HT-29 (cell line): Measurements from ENCODE around the gene GPR52. TPM values are rescaled to one million over a fixed set of nuclear protein-coding genes. Genes with fewer than 3 reads are reported as not detected.
A peak's percentile ranks its signal among the peaks of the same experiment; 100 is the strongest.
"Not testable (repeated sequence)": the region's sequence is repeated elsewhere in the genome, so short reads cannot be mapped to it uniquely, and the experiment has no call there.

ENCODE experiments used
- DNase-seq: peaks from one replicate; pipeline ENCODE4 v3.0.0-alpha.2; 2015; ENCODE audit warnings: low spot score
- total RNA-seq: library from RNA; depleted of rRNA; stranded (reverse); fragments of >200 nt; shearing (Covaris generic); gene quantifications from 2 replicates; pipeline ENCODE4 v1.2.3, GENCODE V29; 2014; rRNA removed

The GPR52 gene, protein sequence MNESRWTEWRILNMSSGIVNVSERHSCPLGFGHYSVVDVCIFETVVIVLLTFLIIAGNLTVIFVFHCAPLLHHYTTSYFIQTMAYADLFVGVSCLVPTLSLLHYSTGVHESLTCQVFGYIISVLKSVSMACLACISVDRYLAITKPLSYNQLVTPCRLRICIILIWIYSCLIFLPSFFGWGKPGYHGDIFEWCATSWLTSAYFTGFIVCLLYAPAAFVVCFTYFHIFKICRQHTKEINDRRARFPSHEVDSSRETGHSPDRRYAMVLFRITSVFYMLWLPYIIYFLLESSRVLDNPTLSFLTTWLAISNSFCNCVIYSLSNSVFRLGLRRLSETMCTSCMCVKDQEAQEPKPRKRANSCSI
- 0.94 and 1.8 TPM in 2 replicates for total RNA-seq

DNA sequence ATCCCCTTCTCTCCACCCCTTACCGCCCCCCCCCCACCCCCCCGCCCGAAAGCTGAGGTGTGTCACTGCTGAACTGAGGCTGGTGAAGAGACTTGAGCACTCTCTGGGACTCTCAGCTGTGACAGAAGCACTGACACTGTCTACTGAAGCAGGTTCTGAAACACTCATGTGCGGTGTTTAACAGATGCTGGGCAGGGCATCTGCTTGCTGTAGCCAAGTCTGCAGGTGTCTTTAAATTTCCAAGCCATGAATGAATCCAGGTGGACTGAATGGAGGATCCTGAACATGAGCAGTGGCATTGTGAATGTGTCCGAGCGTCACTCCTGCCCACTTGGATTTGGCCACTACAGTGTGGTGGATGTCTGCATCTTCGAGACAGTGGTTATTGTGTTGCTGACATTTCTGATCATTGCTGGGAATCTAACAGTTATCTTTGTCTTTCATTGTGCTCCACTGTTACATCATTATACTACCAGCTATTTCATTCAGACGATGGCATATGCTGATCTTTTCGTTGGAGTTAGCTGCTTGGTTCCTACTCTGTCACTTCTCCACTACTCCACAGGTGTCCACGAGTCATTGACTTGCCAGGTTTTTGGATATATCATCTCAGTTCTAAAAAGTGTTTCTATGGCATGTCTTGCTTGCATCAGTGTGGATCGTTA lies at the start of gene GPR52:
TSS of gene GPR52 (plus strand) at position 99 of the 665 bp plus-strand sequence. CDS start at position 247, 148 bp downstream.
- DNase-seq, result no peak

DNA sequence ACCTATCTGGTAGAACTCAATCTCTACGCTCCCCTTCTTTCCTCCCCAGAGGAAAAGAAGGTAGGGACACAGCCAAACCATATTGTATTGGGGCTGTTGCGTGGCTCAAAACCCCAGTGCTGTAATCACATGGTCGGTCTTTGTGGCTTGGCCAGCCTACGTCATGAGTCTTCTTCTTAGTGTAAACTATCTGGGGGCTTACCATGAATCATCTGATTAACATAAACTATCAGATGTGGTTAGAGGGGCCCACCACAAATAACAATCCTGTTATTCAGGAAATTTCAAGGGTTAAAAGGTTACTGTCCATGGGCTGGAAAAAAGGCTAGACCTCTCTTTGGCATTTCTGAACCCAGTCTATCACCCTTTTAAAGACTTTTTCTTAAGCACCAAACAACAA lies 49.5 kb upstream of the GPR52 start:
- DNase-seq, result no peak

DNA sequence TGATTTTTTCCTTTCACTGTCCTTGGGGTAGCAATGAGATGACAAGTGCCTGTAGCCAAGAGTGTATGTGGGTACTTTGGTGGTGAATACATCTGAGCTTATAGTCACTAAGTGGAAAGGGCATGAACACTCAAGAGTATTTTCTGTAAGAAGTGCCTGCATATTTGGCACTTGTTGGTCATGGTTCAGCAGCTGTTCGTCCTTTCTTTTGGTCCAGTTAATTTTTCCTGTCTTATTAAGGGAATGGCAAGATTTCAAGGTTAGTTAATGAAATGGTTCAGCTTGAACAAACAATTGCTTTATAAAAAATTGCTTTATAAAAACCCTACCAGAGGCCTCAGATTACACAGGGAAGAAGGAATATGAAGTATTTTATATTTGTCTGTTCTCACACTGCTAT lies 48.6 kb upstream of the GPR52 start:
- DNase-seq, result no peak

DNA sequence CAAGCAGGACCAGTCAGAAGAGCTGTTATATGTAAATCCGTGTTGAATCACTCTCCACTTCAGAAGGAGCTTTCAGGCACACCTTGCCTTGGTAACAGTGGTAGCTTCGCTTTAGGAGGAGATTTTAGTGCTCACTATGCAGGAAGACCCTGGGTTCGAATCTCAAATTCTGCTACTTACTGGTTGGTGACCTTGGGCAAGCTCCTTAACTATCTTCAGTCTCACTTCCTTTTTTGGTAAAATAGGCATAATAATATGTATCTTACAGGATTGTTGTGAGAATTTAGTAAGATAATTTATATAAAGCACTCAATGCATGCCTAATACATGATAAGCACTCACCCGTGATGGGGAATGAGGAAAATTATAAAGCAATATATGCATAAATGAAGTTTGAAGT lies 46.7 kb upstream of the GPR52 start:
- no peak for DNase-seq

DNA sequence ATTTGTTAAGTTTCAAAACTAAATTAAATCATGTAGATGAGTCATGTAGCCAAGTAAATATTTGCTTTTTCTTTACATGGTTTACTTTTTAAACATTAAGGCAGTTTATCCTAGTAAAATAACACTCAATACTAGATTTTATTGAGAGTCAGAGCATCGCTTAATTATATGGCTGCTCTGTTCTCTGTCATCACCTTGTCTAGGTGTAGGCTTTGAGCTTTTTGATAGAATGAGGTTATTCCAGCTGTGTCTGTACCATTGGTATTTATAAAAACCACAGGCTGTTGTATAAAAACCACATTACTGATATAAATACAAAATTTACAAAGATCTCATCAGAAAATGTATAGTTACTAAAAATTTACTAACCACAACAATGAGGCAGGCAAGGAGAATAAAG lies 42.5 kb upstream of the GPR52 start:
- DNase-seq, result peak; percentile 23

DNA sequence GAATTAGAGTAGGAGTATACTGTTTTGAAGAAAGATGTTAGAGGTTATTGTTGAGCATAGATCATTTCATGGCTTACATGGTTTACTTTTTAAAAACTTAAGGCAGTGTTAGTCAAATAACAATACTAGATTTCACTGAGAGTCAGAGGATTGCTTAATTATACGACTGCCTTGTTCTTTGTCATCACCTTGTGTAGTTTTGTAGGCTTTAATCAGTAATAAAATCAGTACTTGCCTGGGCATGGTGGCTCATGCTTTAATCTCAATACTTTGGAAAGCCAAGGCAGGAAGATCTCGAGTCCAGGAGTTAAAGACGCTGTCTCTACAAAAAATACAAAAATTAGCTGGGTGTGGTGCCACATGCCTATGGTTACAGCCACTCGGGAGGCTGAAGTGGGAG lies 41.3 kb upstream of the GPR52 start:
- DNase-seq, result no peak

DNA sequence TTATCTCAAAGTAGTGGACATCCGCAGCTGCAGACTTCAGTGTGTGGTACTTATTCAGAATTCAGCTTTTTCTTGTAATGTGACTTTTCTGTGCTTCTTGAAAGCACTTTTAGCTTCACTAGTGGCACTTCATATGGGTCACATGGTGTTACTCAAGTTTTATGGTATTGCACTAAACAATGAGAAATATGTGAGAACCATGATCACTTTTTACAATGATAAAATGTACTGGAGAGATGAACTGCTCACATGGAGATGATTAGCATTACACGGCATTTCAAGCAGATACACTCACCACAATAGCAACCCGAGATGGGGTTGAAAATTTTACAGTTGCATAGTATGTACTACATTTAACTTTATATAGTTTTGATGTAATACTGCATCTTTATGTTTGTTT lies 40.1 kb upstream of the GPR52 start:
- no peak for DNase-seq

DNA sequence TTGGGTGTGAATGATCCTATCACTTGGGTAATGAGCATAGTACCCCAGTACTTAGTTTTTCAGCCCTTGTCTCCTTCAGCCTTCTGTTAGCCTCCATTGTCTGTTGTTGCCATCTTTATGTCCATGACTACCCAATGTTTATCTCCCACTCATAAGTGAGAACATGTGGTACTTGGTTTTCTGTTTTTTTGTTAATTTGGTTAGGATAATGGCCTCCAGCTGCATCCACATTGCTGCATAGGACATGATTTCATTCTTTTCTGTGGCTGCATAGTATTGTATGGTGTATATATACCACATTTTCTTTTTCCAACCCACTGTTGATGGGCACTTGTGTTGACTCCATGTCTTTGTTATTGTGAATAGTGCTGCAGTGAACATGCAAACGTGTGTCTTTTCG lies 39.6 kb upstream of the GPR52 start:
- no peak for DNase-seq

DNA sequence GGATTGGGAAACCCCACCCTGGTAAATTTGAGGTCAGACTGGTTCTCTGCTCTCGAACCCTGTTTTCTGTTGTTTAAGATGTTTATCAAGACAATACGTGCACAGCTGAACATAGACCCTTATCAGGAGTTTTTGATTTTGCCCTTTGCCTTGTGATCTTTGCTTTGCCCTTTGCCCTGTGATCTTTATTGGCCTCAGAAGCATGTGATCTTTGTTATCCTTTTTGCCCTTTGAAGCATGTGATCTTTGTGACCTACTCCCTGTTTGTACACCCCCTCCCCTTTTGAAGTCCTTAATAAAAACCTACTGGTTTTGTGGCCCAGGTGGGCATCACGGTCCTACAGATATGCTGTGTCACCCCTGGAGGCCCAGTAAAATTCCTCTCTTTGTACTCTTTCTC lies 38.0 kb upstream of the GPR52 start:
- DNase-seq, result not testable (repeated sequence)

DNA sequence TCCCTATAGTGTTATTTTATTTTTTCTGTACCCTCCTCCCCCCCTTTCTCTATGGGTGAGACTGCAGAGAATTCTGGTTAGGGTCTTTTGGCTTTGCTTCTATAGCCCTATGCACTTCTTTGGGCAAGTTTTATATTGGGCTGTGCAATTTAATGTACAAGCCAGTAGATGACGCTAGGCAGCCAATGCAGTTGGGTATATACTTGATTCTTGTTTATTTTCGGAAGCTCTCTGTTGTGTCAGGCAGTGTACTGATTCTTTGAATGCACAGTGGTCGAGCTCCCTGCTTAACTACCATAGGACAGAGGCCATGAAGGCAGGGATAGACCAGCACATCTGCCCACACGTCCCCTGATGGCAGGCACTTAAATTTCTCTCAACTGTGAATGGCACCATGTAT lies 34.1 kb upstream of the GPR52 start:
- DNase-seq, result no peak

DNA sequence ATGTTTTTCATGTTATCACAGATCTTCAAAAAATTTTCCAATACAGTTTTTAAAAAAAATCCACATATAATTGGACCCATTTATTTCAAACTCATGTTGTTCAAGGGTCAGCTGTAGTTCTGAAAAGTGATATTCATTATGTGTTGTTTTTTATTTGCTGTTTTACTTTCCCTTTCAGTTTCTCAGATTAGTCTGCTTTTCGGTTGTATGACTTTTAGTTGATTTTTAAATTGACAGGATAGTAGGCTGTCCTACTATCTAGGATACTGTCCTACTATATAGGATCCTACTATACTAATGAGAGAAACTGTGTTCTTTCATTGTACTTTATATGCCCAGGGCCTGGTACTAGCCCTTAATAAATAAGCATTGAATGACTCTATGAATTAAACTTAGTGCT lies 33.6 kb upstream of the GPR52 start:
- DNase-seq, result no peak

DNA sequence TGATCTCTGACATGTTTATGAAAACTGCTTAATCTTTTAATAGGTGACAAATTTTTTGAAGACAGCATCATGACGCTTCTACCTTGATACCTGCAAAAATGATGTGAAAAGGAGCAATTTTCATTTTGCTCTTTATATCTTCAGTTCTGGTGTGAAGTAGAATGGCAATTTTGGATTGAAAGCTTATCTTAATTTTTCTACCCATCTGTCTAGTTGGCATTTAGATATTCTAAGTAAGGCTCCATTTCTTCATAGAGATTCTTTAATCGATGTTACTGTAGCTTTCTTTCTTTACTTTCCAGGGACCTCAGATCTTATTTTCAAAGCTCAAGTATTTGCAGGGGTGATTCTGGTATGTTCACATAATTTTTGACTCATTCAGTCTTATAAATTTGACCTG lies 32.3 kb upstream of the GPR52 start:
- no peak for DNase-seq

DNA sequence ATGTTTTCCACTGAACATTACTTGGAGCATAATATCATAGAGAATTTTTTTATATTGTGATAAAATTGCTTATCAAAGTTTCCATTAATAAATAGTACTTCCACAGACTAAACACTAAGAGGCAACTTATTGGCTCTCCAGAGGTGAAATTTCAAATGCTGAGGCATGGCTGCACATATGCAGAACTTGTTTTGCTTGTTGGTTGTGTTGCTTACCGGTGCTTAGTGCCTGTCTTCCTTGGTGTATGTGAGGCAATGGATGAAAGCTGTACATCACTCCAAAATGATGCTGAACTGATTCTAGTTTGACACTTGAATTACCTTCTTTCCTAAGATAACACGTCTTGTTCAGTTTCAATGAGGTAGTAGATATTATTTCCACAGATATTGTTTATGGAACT lies 29.8 kb upstream of the GPR52 start:
- no peak for DNase-seq

DNA sequence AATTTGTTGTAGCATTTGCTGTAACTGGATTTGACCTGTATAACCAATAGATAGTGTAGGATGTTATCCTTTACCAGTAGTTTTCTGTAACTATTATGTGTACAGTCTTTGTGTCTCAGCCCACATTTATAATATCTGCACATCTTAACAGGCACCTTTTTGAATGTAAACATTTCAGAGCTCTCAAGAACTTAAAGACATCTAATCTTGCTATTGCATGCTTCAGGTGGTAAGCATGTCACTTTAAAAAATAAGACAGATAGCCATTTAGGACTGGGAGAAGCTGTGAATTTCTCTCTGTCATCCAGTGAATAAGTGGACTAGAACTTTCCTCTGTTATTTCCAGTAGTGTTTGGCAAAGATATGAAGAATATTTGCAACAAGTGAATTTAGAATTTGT lies 22.6 kb upstream of the GPR52 start:
- no peak for DNase-seq

DNA sequence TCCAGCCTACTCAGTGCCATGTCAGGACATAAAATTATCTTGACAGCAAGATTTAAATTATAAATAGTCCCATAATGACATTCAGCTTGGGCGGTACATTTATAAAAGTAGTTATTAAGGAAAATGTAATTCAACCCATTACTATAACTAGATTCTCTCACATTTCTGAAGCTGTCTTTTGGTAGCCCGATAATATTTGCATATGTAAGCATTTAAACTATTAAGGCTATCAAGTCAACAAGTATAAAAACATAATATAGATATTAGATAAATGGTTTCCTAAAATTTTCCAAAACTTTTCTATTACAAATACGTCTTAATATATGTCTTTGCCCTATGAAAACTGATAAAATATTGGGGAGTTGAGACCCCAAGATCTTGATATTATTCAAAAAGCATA lies 21.6 kb upstream of the GPR52 start:
- DNase-seq, result no peak

DNA sequence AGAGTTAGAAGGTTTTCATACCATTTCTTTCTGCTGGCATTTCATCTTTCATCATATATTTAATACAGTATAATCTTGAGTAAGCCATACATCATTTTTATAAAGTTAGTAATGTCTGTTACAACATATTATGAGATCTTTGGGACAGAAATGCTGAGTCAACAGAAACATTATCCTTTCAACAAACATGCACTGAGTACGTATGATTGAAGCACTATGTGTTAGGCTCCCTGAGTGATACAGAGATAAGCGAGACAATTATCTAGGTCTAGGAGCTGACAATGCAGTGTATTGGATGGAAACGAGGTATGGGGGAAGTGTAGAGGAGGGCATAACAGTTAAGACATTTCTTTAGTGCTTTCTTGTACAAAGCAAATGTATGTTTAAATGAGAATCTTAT lies 19.7 kb upstream of the GPR52 start:
- no peak for DNase-seq

DNA sequence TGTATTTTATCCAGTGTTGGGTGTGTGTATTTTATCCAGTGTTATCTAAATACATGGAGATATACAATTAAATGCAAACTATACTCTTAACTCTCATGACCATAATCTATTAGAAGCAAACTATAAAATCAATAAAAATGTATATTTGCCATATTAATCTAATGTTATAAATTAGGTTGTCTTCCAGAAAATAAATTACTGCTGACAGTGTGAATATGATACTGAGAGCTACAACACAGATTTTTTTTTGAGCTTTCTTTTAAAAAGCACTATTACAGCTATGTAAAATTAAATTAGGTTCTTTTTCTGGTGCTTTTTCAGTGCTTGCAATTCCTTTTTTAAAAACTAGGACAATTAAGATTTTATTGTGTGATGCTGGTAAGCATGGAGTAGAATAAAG lies 19.0 kb upstream of the GPR52 start:
- DNase-seq, result no peak

DNA sequence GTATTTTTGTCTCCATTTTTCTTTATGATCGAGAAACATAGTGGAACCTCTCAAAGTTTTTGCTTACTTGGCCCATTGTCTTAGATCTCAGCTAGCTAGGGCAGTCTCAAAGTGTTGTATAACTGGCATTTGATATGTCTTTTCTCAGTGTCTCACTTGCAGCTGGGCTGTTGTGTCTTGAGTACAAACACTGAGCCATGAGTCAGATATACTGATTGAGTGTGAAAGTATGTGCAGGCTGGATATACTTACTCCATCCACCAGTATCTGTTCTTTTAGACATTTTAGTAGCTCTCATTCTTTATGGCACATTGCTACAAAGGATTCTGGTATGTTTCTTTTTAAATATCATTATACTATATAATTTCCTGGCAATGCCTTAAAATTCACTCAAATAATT lies 14.3 kb upstream of the GPR52 start:
- DNase-seq, result no peak

DNA sequence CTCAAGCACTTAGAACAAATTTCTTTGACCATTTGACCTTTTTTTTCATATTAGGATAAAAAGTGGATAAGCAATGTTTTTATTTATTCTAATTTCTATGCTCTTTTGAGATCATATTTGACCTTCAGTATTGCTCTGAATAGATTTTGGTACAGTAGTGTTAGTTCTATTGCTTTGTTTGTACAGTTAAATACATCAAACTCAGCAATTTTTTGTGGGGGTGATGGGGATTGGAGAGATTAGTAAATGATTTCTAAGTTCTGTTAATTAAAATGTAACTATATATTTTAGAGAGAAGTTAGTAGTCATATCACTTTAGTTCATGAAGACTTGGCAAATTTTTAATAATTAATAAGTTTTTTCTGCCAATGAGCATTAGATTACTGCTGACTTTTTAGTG lies 2.4 kb upstream of the GPR52 start:
- DNase-seq, result no peak

DNA sequence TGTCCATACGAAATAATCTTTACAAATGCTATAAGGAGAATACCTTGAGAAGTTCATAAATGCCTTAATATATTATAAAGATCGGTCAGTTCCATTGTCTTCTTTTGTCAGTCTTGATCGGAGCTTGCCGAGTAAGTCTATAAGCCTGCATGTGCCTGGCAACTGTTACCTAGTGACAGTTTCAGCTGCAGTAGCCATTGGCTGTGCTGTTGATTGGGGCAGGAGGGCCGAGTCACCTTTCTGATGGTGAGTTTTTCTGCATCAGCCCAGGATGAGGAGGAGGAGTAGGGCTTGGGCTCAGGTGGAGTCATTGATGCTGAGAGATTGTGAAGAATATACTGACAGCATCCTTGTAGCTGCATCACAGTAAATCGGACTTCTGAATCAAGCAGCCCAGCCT lies 1.9 kb upstream of the GPR52 start:
- DNase-seq, result no peak

DNA sequence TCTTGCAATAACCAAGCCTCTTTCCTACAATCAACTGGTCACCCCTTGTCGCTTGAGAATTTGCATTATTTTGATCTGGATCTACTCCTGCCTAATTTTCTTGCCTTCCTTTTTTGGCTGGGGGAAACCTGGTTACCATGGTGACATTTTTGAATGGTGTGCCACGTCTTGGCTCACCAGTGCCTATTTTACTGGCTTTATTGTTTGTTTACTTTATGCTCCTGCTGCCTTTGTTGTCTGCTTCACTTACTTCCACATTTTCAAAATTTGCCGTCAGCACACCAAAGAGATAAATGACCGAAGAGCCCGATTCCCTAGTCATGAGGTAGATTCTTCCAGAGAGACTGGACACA lies 743 bp downstream of the GPR52 start:
- no peak for DNase-seq

DNA sequence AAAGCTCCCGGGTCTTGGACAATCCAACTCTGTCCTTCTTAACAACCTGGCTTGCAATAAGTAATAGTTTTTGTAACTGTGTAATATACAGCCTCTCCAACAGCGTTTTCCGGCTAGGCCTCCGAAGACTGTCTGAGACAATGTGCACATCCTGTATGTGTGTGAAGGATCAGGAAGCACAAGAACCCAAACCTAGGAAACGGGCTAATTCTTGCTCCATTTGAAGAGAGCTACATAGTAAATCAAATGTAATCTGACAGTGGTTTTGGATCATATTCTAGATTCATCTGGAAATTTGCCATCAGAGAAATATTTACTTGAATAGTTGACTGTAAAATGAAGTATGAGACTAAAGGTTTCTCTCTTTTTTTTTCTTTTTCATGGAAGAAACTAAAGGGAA lies 1.2 kb downstream of the GPR52 start:
- no peak for DNase-seq

DNA sequence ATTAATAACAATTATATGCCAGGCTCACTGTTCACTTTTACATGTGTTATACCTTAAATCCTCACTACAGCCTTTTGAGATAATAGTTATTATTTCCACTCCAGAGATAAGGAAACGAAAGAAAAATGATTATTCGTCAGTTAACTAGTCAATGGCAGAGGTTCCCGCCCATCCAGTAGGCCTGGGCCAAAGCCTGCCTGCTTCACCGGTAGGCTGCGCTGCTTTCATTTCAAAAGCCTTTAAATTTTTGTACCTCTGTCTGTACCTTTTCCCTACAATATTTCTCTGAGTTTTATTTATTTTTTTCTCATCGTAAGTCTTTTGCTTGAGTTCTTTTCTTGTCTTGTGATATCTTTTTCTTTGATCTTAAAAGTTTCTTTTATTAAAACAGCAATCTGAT lies 3.6 kb downstream of the GPR52 start:
- DNase-seq, result no peak

DNA sequence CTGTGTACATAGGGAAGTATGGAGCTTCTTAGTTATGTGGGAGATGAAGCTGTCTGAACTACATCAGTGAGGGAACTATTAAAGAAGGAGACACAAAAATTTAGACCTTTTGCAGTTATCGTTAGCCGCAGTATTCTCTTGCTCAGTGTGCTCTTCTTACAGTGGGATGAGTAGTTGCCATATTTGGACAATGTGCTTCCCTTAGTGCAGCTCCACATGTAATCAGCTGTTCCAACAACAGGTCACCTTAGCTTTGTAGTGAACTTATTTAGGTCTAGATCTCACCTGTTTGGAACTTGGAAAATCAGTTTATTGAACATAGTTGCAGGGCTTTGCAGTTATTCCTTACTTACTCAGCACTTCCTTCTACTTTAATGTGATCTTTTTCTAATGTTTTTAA lies 18.1 kb downstream of the GPR52 start:
- DNase-seq, result no peak
